Gastroesophageal sphincter (tissue), 4 donors: ENCODE data around the gene SLC6A12. TPM values are rescaled to one million over a fixed set of nuclear protein-coding genes. Genes with fewer than 3 reads are reported as not detected.

ENCODE experiments used
- ATAC-seq: fragments of 150-250 bp; one replicate; pipeline ENCODE4 v1.9.1; 2016; ENCODE audit warnings: mild to moderate bottlenecking, moderate library complexity
- H3K27ac ChIP-seq, 4 donors: fragments of 200-600 bp; sonication (generic) in 3 of 4; 1 replicate in 3 of 4; 2 replicates in 1 of 4; pipeline ENCODE4 v1.5.1; 2016 to 2019
- H3K27me3 ChIP-seq: fragments of 200-600 bp; sonication (generic); one replicate; pipeline ENCODE4 v1.5.1; 2019
- H3K36me3 ChIP-seq, 2 donors: fragments of 200-600 bp; sonication (generic); one replicate each; pipeline ENCODE4 v1.5.1; 2019; ENCODE audit warnings: control low read depth in 1 of 2
- H3K4me1 ChIP-seq, 3 donors: fragments of 200-600 bp; sonication (generic); 1 replicate in 2 of 3; 2 replicates in 1 of 3; pipeline ENCODE4 v1.5.1; 2016 to 2019; ENCODE audit warnings: control low read depth in 2 of 3
- H3K4me3 ChIP-seq, 2 donors: fragments of 200-600 bp; sonication (generic); one replicate each; pipeline ENCODE4 v1.5.1; 2019; ENCODE audit warnings: mild to moderate bottlenecking in 1 of 2, moderate library complexity in 1 of 2
- H3K9me3 ChIP-seq, 3 donors: fragments of 200-600 bp; sonication (generic); one replicate each; pipeline ENCODE4 v1.5.1; 2017 to 2019; ENCODE audit warnings: control low read depth in 2 of 3
- CTCF ChIP-seq, 4 experiments: fragments of 200-600 bp in 2 of 4; fragments of 450-650 bp in 2 of 4; sonication (generic) in 1 of 4; IDR thresholded peaks; one replicate each; pipeline ENCODE4 v1.5.1; 2017 to 2019; ENCODE audit warnings: antibody characterized with exemption in 4 of 4, mild to moderate bottlenecking in 2 of 4, moderate library complexity in 2 of 4
- EP300 ChIP-seq: sonication (generic); formaldehyde crosslinking; IDR thresholded peaks from one replicate; pipeline ENCODE4 v1.6.1; 2017; ENCODE audit warnings: antibody characterized with exemption, mild to moderate bottlenecking
- POLR2A ChIP-seq, 2 donors: fragments of 450-650 bp; IDR thresholded peaks; one replicate each; pipeline ENCODE4 v1.6.1; 2017; ENCODE audit warnings: antibody characterized with exemption in 2 of 2, mild to moderate bottlenecking in 2 of 2, moderate library complexity in 1 of 2
- POLR2AphosphoS5 ChIP-seq: sonication (generic); formaldehyde crosslinking; IDR thresholded peaks from one replicate; pipeline ENCODE4 v1.6.1; 2017; ENCODE audit warnings: antibody characterized with exemption
- WGBS, 2 donors: methylation state at CpG; one replicate each; pipeline ENCODE4 v1.1.5; 2018; ENCODE audit warnings: low coverage in 1 of 2; 5-methylcytosine and 5-hydroxymethylcytosine counted together
- total RNA-seq, 4 donors: library from RNA; depleted of rRNA; stranded (reverse); fragments of >200 nt; gene quantifications; one replicate each; pipeline ENCODE4 v1.1.0, GENCODE V29; 2016

The SLC6A12 gene
- total RNA-seq, 4 donors from 2014 or later: 11.3 TPM; not detected in 3

DNA sequence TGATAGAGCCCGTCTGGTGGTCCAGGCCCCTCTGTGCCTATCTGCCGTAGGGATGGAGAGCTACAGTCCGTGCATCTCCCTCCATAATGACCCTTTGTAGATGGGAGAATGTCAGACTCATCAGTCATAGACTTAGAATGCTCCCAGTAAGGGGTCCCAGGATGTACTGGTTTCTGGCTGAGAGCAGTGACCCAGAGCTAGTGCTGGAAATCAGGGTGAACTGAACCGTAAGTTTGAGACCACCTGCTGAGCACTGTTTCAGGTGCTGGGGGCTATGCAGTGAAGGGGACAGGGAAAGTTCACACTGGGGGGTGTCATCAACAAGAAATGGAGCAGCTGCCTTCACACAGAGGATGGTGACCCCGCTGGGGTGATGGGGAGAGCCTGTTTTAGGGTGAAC is 34.1 kb downstream of the SLC6A12 start:
- WGBS, 2 donors: 73% methylated on average over 2 of the region's 5 CpGs; no CpG with 5 or more reads in 1 of the 2 donors
- H3K4me3 ChIP-seq: no peak overlapping the region
- H3K4me1 ChIP-seq: peaks cover 0 to 32% (median 3%) of the 10 kb centered on the region in 3 donors
- peak overlapping the region in 2 of 4 donors; percentile 29 to 31 for H3K27ac ChIP-seq
- peaks cover 13% of the 10 kb centered on the region for H3K27me3 ChIP-seq
- no peaks in the 10 kb centered on the region for H3K36me3 ChIP-seq
- ATAC-seq: no peak
- TF ChIP-seq POLR2AphosphoS5 (no peak), POLR2A (IDR thresholded peaks at IDR 0.05) (no peak), CTCF (IDR thresholded peaks at IDR 0.05) (no peak), EP300 (no peak)
- no peaks in the 10 kb centered on the region for H3K9me3 ChIP-seq

DNA sequence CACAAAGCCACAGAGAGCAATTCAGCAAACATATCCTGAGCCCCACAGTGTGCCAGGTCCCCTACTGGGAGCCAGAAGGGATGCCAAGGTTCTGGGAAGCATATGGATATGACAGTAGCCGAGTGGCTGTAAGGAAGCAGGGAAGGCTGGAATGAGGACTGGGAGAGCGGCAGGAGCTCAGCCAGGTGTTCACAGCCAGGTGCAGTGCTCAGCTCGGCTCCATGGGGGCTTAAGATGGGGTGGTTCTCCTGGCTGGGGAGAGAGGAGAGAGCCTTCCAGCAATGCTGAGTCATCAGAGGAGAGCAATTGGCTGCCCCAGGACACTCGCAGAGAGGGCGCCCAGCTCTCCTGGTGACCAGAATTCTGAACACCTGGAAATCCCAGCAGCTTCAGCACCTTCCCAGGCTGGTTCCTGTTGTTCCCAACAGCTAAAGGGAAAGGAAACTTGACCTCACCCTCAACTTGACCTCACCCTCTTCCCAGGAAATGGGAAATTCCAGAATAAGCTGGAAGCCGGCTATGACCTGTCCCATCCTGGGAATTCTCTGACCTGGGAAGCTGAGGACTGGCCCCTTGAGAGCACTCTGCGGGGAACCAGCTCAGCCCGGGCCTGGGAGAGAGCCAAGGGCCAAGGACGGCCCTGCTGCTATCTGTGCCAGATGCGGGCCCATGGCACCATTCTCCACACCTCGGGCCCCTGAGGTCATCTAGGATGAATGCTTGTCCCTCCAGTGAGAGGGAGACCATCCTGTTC is 34.6 kb downstream of the SLC6A12 start:
- H3K27ac ChIP-seq: peak overlapping the region in 1 of 4 donors; percentile 29
- H3K36me3 ChIP-seq: no peaks in the 10 kb centered on the region
- no peak for TF ChIP-seq CTCF (IDR thresholded peaks at IDR 0.05)
- TF ChIP-seq POLR2A (IDR thresholded peaks at IDR 0.05): no peak
- no peak for TF ChIP-seq POLR2AphosphoS5
- H3K9me3 ChIP-seq: no peaks in the 10 kb centered on the region
- peaks cover 0 to 32% (median 3%) of the 10 kb centered on the region in 3 donors for H3K4me1 ChIP-seq
- H3K4me3 ChIP-seq: no peak overlapping the region
- H3K27me3 ChIP-seq: peaks cover 19% of the 10 kb centered on the region
- no peak for ATAC-seq
- 76 to 78% methylated on average over 3 to 4 of the region's 11 CpGs for WGBS, 2 donors

DNA sequence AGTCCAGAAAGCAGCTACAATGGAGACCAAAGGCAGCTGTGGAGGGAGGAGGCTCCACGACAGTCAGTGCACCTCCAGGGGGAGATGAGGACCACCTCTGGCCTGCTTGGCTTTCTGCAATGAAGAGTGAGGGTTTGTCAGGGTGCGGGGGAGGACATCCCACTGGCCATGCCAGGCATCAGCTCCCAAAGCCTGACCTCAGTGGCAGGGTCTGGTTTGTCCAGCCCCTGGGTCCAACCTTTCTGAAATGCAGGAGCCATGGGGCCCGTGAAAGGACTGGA is 35.2 kb downstream of the SLC6A12 start:
- Histone ChIP-seq H3K27ac (peak overlapping the region in 1 of 4 donors; percentile 19), H3K4me3 (no peak overlapping the region), H3K9me3 (no peaks in the 10 kb centered on the region), H3K36me3 (no peaks in the 10 kb centered on the region), H3K27me3 (peaks cover 20% of the 10 kb centered on the region), H3K4me1 (peaks cover 0 to 32% (median 3%) of the 10 kb centered on the region in 3 donors)
- TF ChIP-seq CTCF (IDR thresholded peaks at IDR 0.05) (no peak), POLR2AphosphoS5 (no peak), EP300 (no peak), POLR2A (IDR thresholded peaks at IDR 0.05) (no peak)
- ATAC-seq: no peak
- no CpG with 5 or more reads among the region's 3 CpGs for WGBS, 2 donors

DNA sequence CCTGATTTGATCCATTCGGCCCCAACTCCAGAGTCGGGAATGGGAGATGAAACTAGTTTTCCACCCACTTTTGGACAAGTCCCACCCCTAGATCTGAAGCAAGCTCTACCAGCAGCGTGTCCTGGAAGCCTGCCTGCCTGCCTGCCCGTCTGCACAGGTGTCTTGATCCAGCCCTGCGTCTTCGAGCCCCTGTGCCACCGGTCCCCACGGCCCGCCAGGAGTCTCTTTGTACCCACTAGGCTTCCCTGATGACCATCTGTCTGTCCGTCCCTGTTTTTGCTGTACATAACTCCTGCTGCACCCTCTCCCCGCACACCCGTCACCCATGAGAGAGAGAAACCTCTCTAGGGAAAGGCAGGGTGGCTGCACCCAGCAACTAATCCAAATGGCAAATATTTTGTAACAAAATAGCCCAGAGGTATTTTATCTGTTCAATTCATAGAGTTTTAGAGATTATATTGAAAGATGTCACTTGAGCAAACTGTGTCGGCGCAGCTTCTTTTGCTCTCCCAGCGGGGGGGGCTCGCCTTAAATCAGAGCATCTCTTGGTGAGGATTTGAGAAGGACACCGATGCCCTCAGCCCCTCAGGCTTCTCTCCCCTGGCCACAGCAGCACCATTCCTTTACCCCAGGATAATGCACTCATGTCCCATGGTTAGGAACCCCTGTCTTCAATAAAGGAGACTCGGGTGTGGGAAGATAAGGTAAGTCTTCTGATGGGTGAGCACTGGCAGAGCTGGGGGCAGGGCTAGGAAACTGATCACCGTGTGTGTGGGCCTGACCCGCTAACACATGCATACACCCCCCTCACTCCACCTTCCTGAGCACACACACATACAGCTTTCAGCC is 35.8 kb downstream of the SLC6A12 start:
- no peak for ATAC-seq
- 91 to 93% methylated on average over 3 to 10 of the region's 20 CpGs for WGBS, 2 donors
- H3K27me3 ChIP-seq: peaks cover 25% of the 10 kb centered on the region
- no peak overlapping the region for H3K4me3 ChIP-seq
- no peak overlapping the region for H3K27ac ChIP-seq
- peaks cover 0 to 32% (median 3%) of the 10 kb centered on the region in 3 donors for H3K4me1 ChIP-seq
- no peaks in the 10 kb centered on the region for H3K9me3 ChIP-seq
- TF ChIP-seq CTCF (IDR thresholded peaks at IDR 0.05) (no peak), POLR2A (IDR thresholded peaks at IDR 0.05) (no peak), POLR2AphosphoS5 (no peak), EP300 (no peak)
- no peaks in the 10 kb centered on the region for H3K36me3 ChIP-seq
